ENCODE data around the gene RNU1-1. TPM values are rescaled to one million over a fixed set of nuclear protein-coding genes. Genes with fewer than 3 reads are reported as not detected.

Gene RNU1-1
- total and polyA plus RNA-seq, 10 of the 15 experiments (the other 5 are each of a cell fraction or from before 2014, with no cell fraction given) = under 0.01 to 20,946 (median 4.7) TPM; not detected in 2

DNA sequence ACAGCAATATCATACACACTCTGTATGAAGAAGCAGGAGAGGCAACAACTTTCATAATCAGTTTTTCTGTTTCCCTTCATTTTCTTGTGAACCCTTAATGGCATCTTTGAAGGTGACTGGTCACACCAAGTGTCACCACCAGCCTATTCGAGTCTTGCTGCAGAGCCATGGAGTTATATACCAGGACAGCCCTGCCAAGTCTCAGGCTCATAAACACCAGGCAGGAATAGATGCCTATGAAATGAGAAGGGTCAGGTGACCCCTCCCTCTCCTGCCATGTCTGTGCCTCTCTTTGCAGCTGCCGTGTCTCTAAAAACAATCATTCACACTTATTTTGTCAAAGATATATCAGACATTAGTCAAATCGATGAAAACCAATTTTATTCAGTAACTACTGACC, 45.5 kb downstream of the RNU1-1 start (continued):
- TF ChIP-seq SPI1 (IDR thresholded peaks at IDR 0.05; ENCODE audit: borderline replicate concordance, insufficient read depth, low read depth, low read length) = no peak

DNA sequence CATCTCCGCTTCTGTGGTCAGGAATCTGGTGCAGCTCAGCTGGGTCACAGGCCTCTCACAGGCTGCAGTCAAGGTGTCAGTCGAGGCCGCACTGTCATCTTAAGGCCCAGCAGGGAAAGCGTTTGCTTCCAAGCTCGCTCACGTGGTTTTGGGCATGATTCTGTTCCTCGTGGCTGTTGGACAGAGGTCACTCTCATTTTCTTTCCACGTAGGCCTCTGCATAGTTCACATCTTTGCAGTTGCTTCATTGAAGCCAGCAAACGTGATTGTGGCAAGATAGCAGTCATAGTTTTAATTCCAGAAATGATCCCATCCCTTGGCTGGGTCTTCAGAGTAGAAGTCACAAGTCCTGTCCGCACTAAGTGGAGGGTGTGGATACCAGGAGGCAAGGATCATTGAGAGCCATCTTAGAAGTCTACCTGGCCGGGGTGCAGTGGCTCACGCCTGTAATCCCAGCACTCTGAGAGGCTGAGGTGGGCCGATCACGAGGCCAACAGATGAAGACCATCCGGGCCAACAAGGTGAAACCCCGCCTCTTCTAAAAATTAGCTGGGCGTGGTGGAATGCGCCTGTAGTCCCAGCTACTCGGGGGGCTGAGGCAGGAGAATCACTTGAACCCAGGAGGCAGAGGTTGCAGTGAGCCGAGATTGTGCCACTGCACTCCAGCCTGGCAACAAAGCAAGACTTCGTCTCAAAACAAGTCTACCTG, 49.0 kb downstream of the RNU1-1 start:
- no peaks in the 10 kb centered on the region for H3K79me2 ChIP-seq (ENCODE audit: control insufficient read depth, insufficient read depth, low read length)
- no peak overlapping the region for H3K4me3 ChIP-seq
- no peak overlapping the region for H3K27ac ChIP-seq (ENCODE audit: control insufficient read depth, insufficient read depth)
- no peak overlapping the region for H3K9ac ChIP-seq (ENCODE audit: control insufficient read depth, insufficient read depth, low read length)
- no peaks in the 10 kb centered on the region for H3K4me1 ChIP-seq (ENCODE audit: control insufficient read depth, insufficient read depth, low read length)
- in situ Hi-C loops (cut with MboI) = no loop called here
- ChIA-PET RAD21 (ENCODE audit: unreplicated experiment) (no interaction called here), CTCF (interaction anchor here (1.4 kb wide), 1 partner anchor 14 kb away, joined by 3 read pairs; no protein-coding TSS in a partner anchor), POLR2A (no interaction called here), SMC1A (ENCODE audit: uncharacterized antibody, unreplicated experiment) (no interaction called here)
- H2AFZ ChIP-seq (ENCODE audit: control insufficient read depth, low read depth, low read length) = no peak overlapping the region
- no peaks in the 10 kb centered on the region for H3K27me3 ChIP-seq (replicated peaks in 1 of 2; ENCODE audit: control insufficient read depth in 2 of 2, insufficient read depth in 2 of 2, low read length in 1 of 2)
- intact Hi-C loops (cut with micrococcal nuclease; ENCODE audit: unreplicated experiment) = no loop called here
- no peaks in the 10 kb centered on the region for H4K20me1 ChIP-seq (ENCODE audit: control insufficient read depth, insufficient read depth)
- BruUV-seq (replicated peaks) = no TSS peak
- no peak overlapping the region for H3K4me2 ChIP-seq (ENCODE audit: control insufficient read depth, insufficient read depth)
- no peak for DNase-seq (ENCODE audit: low read depth, low spot score)
- H3K36me3 ChIP-seq (ENCODE audit: control insufficient read depth in 2 of 2, insufficient read depth in 2 of 2, low read length in 1 of 2) = peaks cover 0 to 19% of the 10 kb centered on the region in 2 experiments; a peak in 2 of 4 replicates
- 92% methylated on average over 21 of the region's 21 CpGs for WGBS (ENCODE audit: insufficient coverage, insufficient replicate concordance, low lambda C conversion rate, missing lambda C conversion rate)
- no peak for ATAC-seq
- no peaks in the 10 kb centered on the region for H3K9me3 ChIP-seq (replicated peaks; ENCODE audit: control insufficient read depth, insufficient read depth, low read length)
- no peak for FAIRE-seq
- TF ChIP-seq ZBTB11 (CRISPR knock-in tag; IDR thresholded peaks at IDR 0.05) (no peak), EP300 (IDR thresholded peaks at IDR 0.05; ENCODE audit: borderline replicate concordance in 1 of 2, control insufficient read depth in 1 of 2, low read depth in 2 of 2, low read length in 2 of 2) (no peak), JUNB (IDR thresholded peaks at IDR 0.05) (no peak), SRF (IDR thresholded peaks at IDR 0.05; ENCODE audit: low read depth in 2 of 2, low read length in 2 of 2) (no peak), CEBPZ (IDR thresholded peaks at IDR 0.05; ENCODE audit: low read depth, low read length) (no peak), RUNX3 (IDR thresholded peaks at IDR 0.05; ENCODE audit: low read length) (no peak), ESRRA (IDR thresholded peaks at IDR 0.05; ENCODE audit: low read length) (no peak), POLR2A (IDR thresholded peaks at IDR 0.05; ENCODE audit: low read depth, low read length) (no peak), SMAD5 (IDR thresholded peaks at IDR 0.05; ENCODE audit: low read depth) (no peak)
- TF ChIP-seq, protein P1, sequence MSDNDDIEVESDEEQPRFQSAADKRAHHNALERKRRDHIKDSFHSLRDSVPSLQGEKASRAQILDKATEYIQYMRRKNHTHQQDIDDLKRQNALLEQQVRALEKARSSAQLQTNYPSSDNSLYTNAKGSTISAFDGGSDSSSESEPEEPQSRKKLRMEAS (IDR thresholded peaks at IDR 0.05; ENCODE audit: low read depth, low read length) = no peak

All from GM12878 (cell line).